ENCODE measurements around the gene MB21D2. TPM values are rescaled to one million over a fixed set of nuclear protein-coding genes. Genes with fewer than 3 reads are reported as not detected.

MB21D2 gene
- total RNA-seq, 1 experiment from 2014 or later: 2.8 TPM

DNA sequence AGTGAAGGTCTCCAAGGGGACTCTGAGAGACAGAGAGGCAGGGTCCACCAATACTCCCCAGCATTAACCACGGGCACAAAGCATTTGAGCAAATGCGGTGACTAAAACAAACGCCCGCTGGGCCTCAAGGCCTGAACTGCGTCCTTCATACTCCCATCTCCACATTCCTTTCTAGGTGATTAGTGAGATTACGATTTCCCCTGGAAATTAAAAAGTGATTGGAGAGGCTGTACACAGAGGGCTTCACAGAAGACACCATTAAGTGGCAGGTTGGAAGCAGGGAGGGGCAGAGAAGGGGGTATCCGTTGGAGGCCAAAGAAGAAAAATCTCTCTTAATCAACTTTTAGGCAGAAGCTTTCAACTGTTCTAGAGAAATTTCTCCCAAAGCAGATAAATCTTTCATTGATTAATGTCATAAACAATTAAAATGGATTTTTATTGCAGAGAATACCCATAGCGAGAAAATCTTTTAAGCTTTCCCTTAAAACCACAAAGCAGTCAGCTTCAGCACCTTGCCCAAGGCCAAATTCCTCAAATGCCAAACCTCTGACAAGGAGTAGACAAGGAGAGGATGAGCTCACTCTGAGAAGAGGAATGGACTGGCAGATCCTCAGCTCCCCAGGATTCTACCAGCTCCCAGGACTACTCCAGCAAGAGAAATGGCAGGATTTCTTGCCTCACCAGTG lies 38.2 kb downstream of the MB21D2 start:
- H3K4me1 ChIP-seq (ENCODE audit: control insufficient read depth in 1 of 2, insufficient read depth in 2 of 2, low read length in 2 of 2): peaks cover 19 to 37% of the 10 kb centered on the region in 2 experiments
- peak; percentile 88 for ATAC-seq
- intact Hi-C loops (cut with micrococcal nuclease): no loop called here
- TSS peak; percentile 72 for BruUV-seq (replicated peaks)
- no peaks in the 10 kb centered on the region for H3K79me2 ChIP-seq (ENCODE audit: insufficient read depth, low read length)
- H3K36me3 ChIP-seq (ENCODE audit: control insufficient read depth in 1 of 2, insufficient read depth in 2 of 2, low read length in 2 of 2): no peaks in the 10 kb centered on the region
- H3K9me3 ChIP-seq (ENCODE audit: control insufficient read depth in 1 of 2, insufficient read depth in 1 of 2, low read depth in 1 of 2, low read length in 2 of 2): no peaks in the 10 kb centered on the region
- H4K20me1 ChIP-seq (ENCODE audit: insufficient read depth): no peaks in the 10 kb centered on the region
- ChIA-PET POLR2A (interaction anchor here (1.1 kb wide), 1 partner anchor 9 kb away, joined by 3 read pairs; no protein-coding TSS in a partner anchor), RAD21 (ENCODE audit: low non-redundant PET in 1 of 2, low total read pairs in 2 of 2, uncharacterized antibody in 2 of 2, unreplicated experiment in 2 of 2) (no interaction called here), CTCF (no interaction called here)
- H3K27me3 ChIP-seq (ENCODE audit: insufficient read depth, low read length): no peaks in the 10 kb centered on the region
- H3K27ac ChIP-seq (ENCODE audit: low read depth, low read length): peak overlapping the region; percentile 63; the same call in 1 of the 2 replicates
- DNase-seq (ENCODE audit: low read depth, low spot score): peak; percentile 89
- TF ChIP-seq JUND (IDR thresholded peaks at IDR 0.05): peak; percentile 84
- no peak for TF ChIP-seq EGR1 (IDR thresholded peaks at IDR 0.05; ENCODE audit: low read depth)
- TF ChIP-seq TCF7L2 (IDR thresholded peaks at IDR 0.05; ENCODE audit: borderline replicate concordance, extremely low read depth, insufficient read depth, insufficient read length): peak; percentile 71
- TF ChIP-seq, protein P1, sequence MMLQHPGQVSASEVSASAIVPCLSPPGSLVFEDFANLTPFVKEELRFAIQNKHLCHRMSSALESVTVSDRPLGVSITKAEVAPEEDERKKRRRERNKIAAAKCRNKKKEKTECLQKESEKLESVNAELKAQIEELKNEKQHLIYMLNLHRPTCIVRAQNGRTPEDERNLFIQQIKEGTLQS (IDR thresholded peaks at IDR 0.05): no peak
- no peak for TF ChIP-seq ZNF274 (IDR thresholded peaks at IDR 0.05; ENCODE audit: low read depth, low read length)
- TF ChIP-seq FOSL1 (IDR thresholded peaks at IDR 0.05; ENCODE audit: low read depth): peak; percentile 77
- no peak for TF ChIP-seq EZH2 (IDR thresholded peaks at IDR 0.05)
- no peak for TF ChIP-seq SRF (IDR thresholded peaks at IDR 0.05; ENCODE audit: low read depth)
- TF ChIP-seq POLR2AphosphoS5 (IDR thresholded peaks at IDR 0.05; ENCODE audit: low read depth, low read length): no peak; the same call in 1 of the 2 replicates
- peak; percentile 62 for TF ChIP-seq CEBPB (IDR thresholded peaks at IDR 0.05; ENCODE audit: low read depth)
- TF ChIP-seq SIN3A (IDR thresholded peaks at IDR 0.05; ENCODE audit: low read depth): 0 out of 2 replicates have a peak, but pooled peaks have one; percentile 21
- TF ChIP-seq RAD21 (IDR thresholded peaks at IDR 0.05; ENCODE audit: low read depth): no peak
- TF ChIP-seq SP1 (IDR thresholded peaks at IDR 0.05; ENCODE audit: low read depth): peak; percentile 62
- TF ChIP-seq CBX3 (IDR thresholded peaks at IDR 0.05; ENCODE audit: low read depth): no peak
- TF ChIP-seq, protein P2, sequence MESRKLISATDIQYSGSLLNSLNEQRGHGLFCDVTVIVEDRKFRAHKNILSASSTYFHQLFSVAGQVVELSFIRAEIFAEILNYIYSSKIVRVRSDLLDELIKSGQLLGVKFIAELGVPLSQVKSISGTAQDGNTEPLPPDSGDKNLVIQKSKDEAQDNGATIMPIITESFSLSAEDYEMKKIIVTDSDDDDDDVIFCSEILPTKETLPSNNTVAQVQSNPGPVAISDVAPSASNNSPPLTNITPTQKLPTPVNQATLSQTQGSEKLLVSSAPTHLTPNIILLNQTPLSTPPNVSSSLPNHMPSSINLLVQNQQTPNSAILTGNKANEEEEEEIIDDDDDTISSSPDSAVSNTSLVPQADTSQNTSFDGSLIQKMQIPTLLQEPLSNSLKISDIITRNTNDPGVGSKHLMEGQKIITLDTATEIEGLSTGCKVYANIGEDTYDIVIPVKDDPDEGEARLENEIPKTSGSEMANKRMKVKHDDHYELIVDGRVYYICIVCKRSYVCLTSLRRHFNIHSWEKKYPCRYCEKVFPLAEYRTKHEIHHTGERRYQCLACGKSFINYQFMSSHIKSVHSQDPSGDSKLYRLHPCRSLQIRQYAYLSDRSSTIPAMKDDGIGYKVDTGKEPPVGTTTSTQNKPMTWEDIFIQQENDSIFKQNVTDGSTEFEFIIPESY (IDR thresholded peaks at IDR 0.05; ENCODE audit: extremely low read depth, insufficient replicate concordance, low read length): no peak
- TF ChIP-seq, protein P3, sequence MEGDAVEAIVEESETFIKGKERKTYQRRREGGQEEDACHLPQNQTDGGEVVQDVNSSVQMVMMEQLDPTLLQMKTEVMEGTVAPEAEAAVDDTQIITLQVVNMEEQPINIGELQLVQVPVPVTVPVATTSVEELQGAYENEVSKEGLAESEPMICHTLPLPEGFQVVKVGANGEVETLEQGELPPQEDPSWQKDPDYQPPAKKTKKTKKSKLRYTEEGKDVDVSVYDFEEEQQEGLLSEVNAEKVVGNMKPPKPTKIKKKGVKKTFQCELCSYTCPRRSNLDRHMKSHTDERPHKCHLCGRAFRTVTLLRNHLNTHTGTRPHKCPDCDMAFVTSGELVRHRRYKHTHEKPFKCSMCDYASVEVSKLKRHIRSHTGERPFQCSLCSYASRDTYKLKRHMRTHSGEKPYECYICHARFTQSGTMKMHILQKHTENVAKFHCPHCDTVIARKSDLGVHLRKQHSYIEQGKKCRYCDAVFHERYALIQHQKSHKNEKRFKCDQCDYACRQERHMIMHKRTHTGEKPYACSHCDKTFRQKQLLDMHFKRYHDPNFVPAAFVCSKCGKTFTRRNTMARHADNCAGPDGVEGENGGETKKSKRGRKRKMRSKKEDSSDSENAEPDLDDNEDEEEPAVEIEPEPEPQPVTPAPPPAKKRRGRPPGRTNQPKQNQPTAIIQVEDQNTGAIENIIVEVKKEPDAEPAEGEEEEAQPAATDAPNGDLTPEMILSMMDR (IDR thresholded peaks at IDR 0.05 in 2 of 3, conservative IDR thresholded peaks at IDR 0.05 in 1 of 3; ENCODE audit: borderline replicate concordance in 1 of 3, insufficient read depth in 1 of 3, low read depth in 2 of 3, low read length in 2 of 3): no peak
- H3K9ac ChIP-seq (ENCODE audit: low read length): peak overlapping the region; percentile 50
- H3K4me2 ChIP-seq (ENCODE audit: low read length): no peak overlapping the region
- no peak overlapping the region for H2AFZ ChIP-seq (ENCODE audit: low read depth, low read length, poor library complexity, severe bottlenecking)
- peak overlapping the region; percentile 13 to 39 for H3K4me3 ChIP-seq (replicated peaks in 1 of 2; ENCODE audit: low read depth in 1 of 2, low read length in 2 of 2)
- H3K9me2 ChIP-seq (ENCODE audit: insufficient read depth): no peaks in the 10 kb centered on the region

All from HCT116 (cell line).